ENCODE results near the gene RGS17. TPM values are rescaled to one million over a fixed set of nuclear protein-coding genes. Genes with fewer than 3 reads are reported as not detected.
A peak's percentile ranks its signal among the peaks of the same experiment; 100 is the strongest.

RGS17 gene
- total and polyA plus RNA-seq, 2 of the 13 experiments (the other 11 are each of a cell fraction or from before 2014, with no cell fraction given), result 0.04 TPM; not detected in 1

DNA sequence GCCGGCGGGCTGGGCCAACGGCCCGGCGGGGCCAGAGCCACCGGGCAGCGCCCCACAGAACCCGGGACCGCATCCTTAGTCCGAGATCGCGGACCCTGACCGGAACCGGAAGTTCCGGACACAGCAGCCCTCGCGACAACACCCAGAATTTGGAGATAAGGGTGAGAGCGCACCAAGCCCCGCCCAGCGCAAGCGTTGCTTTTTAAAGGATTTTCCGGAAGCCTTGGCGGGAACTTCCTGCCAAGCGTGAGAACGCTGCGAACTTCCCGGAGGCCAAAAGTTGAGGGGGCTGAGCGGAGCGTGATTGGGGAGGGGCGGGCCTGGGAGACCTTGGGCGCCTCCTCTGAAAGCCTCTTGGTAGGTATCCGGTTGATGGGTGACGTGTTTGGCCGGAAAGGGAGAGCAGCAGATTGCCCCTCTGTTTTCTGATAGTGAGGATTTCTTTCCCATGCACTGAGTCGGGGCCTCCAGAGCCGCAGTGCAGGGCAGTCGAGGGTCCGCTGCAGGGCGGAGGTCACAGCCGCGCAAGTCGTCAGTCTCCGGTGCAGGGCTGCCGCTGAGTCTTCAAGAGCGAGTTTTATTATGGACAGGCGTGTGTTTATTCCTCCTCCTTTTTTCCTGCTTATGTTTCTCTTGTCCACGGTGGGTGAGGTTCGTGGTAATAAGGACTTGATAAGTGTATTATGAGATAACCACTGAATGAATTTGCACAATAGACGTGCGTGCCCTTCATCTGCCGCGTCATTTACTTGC is 128.3 kb downstream of the RGS17 start, which contains the start of gene MTRF1L (continued):
- TF ChIP-seq ZNF20 (CRISPR knock-in tag; IDR thresholded peaks at IDR 0.05) (no peak), MTA3 (CRISPR knock-in tag; IDR thresholded peaks at IDR 0.05) (no peak), GABPA (IDR thresholded peaks at IDR 0.05; ENCODE audit: low read depth, low read length) (peak; percentile 82), GABPA (CRISPR knock-in tag; IDR thresholded peaks at IDR 0.05; ENCODE audit: low read depth) (peak; percentile 95), MED1 (CRISPR knock-in tag; IDR thresholded peaks at IDR 0.05) (peak; percentile 59), MZF1 (CRISPR knock-in tag; IDR thresholded peaks at IDR 0.05; ENCODE audit: borderline replicate concordance) (0 out of 2 replicates have a peak, but pooled peaks have one; percentile 59)
- TF ChIP-seq, protein P1, sequence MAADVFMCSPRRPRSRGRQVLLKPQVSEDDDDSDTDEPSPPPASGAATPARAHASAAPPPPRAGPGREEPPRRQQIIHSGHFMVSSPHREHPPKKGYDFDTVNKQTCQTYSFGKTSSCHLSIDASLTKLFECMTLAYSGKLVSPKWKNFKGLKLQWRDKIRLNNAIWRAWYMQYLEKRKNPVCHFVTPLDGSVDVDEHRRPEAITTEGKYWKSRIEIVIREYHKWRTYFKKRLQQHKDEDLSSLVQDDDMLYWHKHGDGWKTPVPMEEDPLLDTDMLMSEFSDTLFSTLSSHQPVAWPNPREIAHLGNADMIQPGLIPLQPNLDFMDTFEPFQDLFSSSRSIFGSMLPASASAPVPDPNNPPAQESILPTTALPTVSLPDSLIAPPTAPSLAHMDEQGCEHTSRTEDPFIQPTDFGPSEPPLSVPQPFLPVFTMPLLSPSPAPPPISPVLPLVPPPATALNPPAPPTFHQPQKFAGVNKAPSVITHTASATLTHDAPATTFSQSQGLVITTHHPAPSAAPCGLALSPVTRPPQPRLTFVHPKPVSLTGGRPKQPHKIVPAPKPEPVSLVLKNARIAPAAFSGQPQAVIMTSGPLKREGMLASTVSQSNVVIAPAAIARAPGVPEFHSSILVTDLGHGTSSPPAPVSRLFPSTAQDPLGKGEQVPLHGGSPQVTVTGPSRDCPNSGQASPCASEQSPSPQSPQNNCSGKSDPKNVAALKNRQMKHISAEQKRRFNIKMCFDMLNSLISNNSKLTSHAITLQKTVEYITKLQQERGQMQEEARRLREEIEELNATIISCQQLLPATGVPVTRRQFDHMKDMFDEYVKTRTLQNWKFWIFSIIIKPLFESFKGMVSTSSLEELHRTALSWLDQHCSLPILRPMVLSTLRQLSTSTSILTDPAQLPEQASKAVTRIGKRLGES (CRISPR knock-in tag; IDR thresholded peaks at IDR 0.05; ENCODE audit: borderline replicate concordance), result no peak
- TF ChIP-seq, protein P2, sequence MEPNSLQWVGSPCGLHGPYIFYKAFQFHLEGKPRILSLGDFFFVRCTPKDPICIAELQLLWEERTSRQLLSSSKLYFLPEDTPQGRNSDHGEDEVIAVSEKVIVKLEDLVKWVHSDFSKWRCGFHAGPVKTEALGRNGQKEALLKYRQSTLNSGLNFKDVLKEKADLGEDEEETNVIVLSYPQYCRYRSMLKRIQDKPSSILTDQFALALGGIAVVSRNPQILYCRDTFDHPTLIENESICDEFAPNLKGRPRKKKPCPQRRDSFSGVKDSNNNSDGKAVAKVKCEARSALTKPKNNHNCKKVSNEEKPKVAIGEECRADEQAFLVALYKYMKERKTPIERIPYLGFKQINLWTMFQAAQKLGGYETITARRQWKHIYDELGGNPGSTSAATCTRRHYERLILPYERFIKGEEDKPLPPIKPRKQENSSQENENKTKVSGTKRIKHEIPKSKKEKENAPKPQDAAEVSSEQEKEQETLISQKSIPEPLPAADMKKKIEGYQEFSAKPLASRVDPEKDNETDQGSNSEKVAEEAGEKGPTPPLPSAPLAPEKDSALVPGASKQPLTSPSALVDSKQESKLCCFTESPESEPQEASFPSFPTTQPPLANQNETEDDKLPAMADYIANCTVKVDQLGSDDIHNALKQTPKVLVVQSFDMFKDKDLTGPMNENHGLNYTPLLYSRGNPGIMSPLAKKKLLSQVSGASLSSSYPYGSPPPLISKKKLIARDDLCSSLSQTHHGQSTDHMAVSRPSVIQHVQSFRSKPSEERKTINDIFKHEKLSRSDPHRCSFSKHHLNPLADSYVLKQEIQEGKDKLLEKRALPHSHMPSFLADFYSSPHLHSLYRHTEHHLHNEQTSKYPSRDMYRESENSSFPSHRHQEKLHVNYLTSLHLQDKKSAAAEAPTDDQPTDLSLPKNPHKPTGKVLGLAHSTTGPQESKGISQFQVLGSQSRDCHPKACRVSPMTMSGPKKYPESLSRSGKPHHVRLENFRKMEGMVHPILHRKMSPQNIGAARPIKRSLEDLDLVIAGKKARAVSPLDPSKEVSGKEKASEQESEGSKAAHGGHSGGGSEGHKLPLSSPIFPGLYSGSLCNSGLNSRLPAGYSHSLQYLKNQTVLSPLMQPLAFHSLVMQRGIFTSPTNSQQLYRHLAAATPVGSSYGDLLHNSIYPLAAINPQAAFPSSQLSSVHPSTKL (CRISPR knock-in tag; IDR thresholded peaks at IDR 0.05), result peak; percentile 64
- TF ChIP-seq, protein P3, sequence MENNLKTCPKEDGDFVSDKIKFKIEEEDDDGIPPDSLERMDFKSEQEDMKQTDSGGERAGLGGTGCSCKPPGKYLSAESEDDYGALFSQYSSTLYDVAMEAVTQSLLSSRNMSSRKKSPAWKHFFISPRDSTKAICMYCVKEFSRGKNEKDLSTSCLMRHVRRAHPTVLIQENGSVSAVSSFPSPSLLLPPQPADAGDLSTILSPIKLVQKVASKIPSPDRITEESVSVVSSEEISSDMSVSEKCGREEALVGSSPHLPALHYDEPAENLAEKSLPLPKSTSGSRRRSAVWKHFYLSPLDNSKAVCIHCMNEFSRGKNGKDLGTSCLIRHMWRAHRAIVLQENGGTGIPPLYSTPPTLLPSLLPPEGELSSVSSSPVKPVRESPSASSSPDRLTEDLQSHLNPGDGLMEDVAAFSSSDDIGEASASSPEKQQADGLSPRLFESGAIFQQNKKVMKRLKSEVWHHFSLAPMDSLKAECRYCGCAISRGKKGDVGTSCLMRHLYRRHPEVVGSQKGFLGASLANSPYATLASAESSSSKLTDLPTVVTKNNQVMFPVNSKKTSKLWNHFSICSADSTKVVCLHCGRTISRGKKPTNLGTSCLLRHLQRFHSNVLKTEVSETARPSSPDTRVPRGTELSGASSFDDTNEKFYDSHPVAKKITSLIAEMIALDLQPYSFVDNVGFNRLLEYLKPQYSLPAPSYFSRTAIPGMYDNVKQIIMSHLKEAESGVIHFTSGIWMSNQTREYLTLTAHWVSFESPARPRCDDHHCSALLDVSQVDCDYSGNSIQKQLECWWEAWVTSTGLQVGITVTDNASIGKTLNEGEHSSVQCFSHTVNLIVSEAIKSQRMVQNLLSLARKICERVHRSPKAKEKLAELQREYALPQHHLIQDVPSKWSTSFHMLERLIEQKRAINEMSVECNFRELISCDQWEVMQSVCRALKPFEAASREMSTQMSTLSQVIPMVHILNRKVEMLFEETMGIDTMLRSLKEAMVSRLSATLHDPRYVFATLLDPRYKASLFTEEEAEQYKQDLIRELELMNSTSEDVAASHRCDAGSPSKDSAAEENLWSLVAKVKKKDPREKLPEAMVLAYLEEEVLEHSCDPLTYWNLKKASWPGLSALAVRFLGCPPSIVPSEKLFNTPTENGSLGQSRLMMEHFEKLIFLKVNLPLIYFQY (CRISPR knock-in tag; IDR thresholded peaks at IDR 0.05; ENCODE audit: borderline replicate concordance), result peak; percentile 94
- TF ChIP-seq, protein P4, sequence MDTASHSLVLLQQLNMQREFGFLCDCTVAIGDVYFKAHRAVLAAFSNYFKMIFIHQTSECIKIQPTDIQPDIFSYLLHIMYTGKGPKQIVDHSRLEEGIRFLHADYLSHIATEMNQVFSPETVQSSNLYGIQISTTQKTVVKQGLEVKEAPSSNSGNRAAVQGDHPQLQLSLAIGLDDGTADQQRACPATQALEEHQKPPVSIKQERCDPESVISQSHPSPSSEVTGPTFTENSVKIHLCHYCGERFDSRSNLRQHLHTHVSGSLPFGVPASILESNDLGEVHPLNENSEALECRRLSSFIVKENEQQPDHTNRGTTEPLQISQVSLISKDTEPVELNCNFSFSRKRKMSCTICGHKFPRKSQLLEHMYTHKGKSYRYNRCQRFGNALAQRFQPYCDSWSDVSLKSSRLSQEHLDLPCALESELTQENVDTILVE (CRISPR knock-in tag; IDR thresholded peaks at IDR 0.05), result peak; percentile 81
- TF ChIP-seq, protein P5, sequence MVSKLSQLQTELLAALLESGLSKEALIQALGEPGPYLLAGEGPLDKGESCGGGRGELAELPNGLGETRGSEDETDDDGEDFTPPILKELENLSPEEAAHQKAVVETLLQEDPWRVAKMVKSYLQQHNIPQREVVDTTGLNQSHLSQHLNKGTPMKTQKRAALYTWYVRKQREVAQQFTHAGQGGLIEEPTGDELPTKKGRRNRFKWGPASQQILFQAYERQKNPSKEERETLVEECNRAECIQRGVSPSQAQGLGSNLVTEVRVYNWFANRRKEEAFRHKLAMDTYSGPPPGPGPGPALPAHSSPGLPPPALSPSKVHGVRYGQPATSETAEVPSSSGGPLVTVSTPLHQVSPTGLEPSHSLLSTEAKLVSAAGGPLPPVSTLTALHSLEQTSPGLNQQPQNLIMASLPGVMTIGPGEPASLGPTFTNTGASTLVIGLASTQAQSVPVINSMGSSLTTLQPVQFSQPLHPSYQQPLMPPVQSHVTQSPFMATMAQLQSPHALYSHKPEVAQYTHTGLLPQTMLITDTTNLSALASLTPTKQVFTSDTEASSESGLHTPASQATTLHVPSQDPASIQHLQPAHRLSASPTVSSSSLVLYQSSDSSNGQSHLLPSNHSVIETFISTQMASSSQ (IDR thresholded peaks at IDR 0.05; ENCODE audit: low read depth), result no peak
- TF ChIP-seq, protein P5 (CRISPR knock-in tag; IDR thresholded peaks at IDR 0.05; ENCODE audit: borderline replicate concordance), result no peak; the same call in 1 of the 2 replicates
